ENCODE data around the gene ADPRM. TPM values are rescaled to one million over a fixed set of nuclear protein-coding genes. Genes with fewer than 3 reads are reported as not detected.

Gene ADPRM
- 7.6 and 7.9 TPM in 2 replicates for total RNA-seq
- 7.2 and 7.4 TPM in 2 replicates for polyA plus RNA-seq
- polyA plus RNA-seq (2011; cell fraction: cytosol; rRNA removed) = 9.0 and 9.9 TPM in 2 replicates
- 3.4 and 4.3 TPM in 2 replicates for polyA plus RNA-seq (2011; cell fraction: nucleus; rRNA removed)
- 12.9 and 14.0 TPM in 2 replicates for polyA plus RNA-seq (2012)
- polyA minus RNA-seq = 7.7 and 10.9 TPM in 2 replicates
- 2.2 TPM for polyA minus RNA-seq (2011; cell fraction: cytosol; rRNA and poly(A)+ RNA removed)
- polyA minus RNA-seq (2011; cell fraction: nucleus; rRNA and poly(A)+ RNA removed) = 5.0 and 5.8 TPM in 2 replicates
- percentile 76 among the genes with signal in this experiment for Bru-seq, nascent RNA
- BruChase-seq, experiment 1, labeled RNA remaining after a 6-hour chase = percentile 51 among the genes with signal in this experiment
- BruChase-seq, experiment 2, labeled RNA remaining after a 2-hour chase = percentile 55 among the genes with signal in this experiment
- long read RNA-seq, transcript ADPRM-201 (4 exons, 1,209 nt) = major isoform, 18 of 37 reads
- long read RNA-seq, partial matches to known transcripts = 12 of 37 reads
- long read RNA-seq, other reads (novel, unspliced or antisense) = 1 of 37 reads

DNA sequence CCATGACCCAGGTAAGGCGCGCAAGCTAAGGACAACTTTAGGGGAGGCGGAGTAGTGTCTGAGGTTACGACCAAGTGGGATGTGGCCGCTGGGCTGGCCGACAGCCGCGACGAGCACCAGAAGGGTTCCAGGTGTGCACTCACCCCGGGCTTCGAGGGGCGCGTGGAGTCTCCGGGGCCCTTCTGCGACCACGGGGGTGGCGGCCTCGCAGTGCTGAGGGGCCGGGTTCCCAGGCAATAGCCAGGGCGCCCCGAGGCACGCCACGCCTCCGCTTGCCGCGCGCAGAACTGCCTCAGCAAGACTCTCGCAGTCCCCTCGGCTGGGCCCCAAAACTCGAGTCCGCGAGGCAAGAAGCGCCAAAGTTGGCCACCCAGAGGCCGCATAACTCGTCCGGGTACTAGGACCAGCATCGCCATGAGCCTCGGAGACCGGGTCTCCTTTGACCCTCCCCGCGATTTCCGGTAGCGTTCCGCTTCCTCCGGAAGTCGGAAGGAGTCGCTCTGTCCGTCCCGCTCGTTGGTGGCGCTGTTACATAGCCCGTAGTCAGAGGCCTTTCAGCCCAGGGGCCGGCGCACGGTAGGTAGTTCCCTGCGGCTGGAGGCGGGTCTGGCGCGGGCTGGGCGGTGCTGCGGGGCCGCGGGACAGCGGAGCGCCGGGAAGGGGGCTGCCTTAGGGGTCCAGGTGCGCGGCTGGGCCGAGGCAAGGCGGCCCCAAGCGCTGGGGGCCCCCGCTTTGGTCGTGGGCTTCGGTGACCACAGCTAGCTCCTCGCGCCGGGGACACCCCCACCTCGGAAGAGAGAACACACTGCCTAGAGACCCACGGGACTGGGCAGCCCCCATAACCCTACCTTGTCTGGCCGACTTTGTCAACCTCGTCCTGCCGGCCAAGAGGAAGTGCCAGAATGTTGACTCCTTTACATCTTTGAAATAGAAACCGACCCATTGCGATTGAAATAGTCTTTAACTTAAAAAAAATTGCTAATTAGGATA is at the start of gene ADPRM, which contains the start of gene SCO1:
Gene ADPRM, plus strand, starts transcription at position 503 of the 990 bp plus-strand sequence. CDS start 7,333 bp downstream, outside the sequence.
Gene SCO1, minus strand, starts transcription at position 442 of the 990 bp plus-strand sequence. Its CDS starts 26 bp downstream, at position 416.
- intact Hi-C loops (cut with micrococcal nuclease) (loop anchor here (1.0 kb wide), 1 partner anchor 32 kb away; no protein-coding TSS in a partner anchor), dilution Hi-C loops (cut with MboI; ENCODE audit: extremely low pct_ligation_motif_present, low sequenced_read_pairs) (no loop called here)
- Histone ChIP-seq H3K9me3 (replicated peaks; ENCODE audit: control insufficient read depth, insufficient read depth, low read length) (no peaks in the 10 kb centered on the region), H3K4me1 (ENCODE audit: control insufficient read depth, extremely low read depth, insufficient read depth, low read length) (peaks cover 20% of the 10 kb centered on the region), H3K9ac (replicated peaks; ENCODE audit: extremely low read depth, insufficient read depth, low read length) (peak within 1 kb of the TSS; percentile 93), H3K27ac (ENCODE audit: insufficient read depth, low read depth, low read length) (peak within 1 kb of the TSS; percentile 94), H2AFZ (ENCODE audit: low read depth, low read length) (peak within 1 kb of the TSS; percentile 92), H3K4me3 (replicated peaks in 1 of 3; ENCODE audit: insufficient read depth in 1 of 3, low read depth in 1 of 3, low read length in 3 of 3) (peak within 1 kb of the TSS; percentile 74 to 92 (median 85)), H3K9me1 (replicated peaks; ENCODE audit: control insufficient read depth, extremely low read depth, insufficient read depth, low read length) (peaks cover under 1% of the 10 kb centered on the region), H3K36me3 (ENCODE audit: control insufficient read depth in 2 of 2, extremely low read depth in 1 of 2, insufficient read depth in 2 of 2, low read length in 2 of 2) (peaks cover 2 to 13% of the 10 kb centered on the region in 2 experiments), H3K79me2 (ENCODE audit: control insufficient read depth, insufficient read depth, low read length) (peaks cover 63% of the 10 kb centered on the region), H3K27me3 (ENCODE audit: control insufficient read depth in 2 of 2, insufficient read depth in 2 of 2, low read length in 2 of 2) (no peaks in the 10 kb centered on the region), H3K4me2 (ENCODE audit: insufficient read depth, low read length) (peak within 1 kb of the TSS; percentile 99), H4K20me1 (replicated peaks; ENCODE audit: control insufficient read depth, extremely low read depth, insufficient read depth, low read length) (no peaks in the 10 kb centered on the region)
- ChIA-PET CTCF (interaction anchor here (0.8 to 2.7 kb wide), 2 partner anchors 14 to 40 kb away, joined by 3 to 10 read pairs; no protein-coding TSS in a partner anchor), POLR2A (no interaction called here)
- DNase-seq (ENCODE audit: low read depth, low spot score) (peak; percentile 93), FAIRE-seq (peak; percentile 89)
- TF ChIP-seq EZH2 (IDR thresholded peaks at IDR 0.05; ENCODE audit: borderline replicate concordance, low read depth, low read length, severe bottlenecking) (no peak), POLR2AphosphoS5 (IDR thresholded peaks at IDR 0.05; ENCODE audit: insufficient read depth, low read depth, low read length) (peak; percentile 94), MYC (IDR thresholded peaks at IDR 0.05; ENCODE audit: low read depth, low read length) (peak; percentile 10), JUN (IDR thresholded peaks at IDR 0.05; ENCODE audit: borderline replicate concordance, insufficient read depth, insufficient read length, low read depth) (no peak), GATA2 (IDR thresholded peaks at IDR 0.05; ENCODE audit: insufficient read depth, insufficient read length, low read depth, low read length) (no peak), POLR2A (IDR thresholded peaks at IDR 0.05; ENCODE audit: low read depth, low read length) (peak; percentile 85), CTCF (IDR thresholded peaks at IDR 0.05; ENCODE audit: extremely low read depth in 1 of 2, insufficient read depth in 1 of 2, low read depth in 1 of 2, low read length in 2 of 2) (peak; percentile 20 to 59)
- TF ChIP-seq, protein P1, sequence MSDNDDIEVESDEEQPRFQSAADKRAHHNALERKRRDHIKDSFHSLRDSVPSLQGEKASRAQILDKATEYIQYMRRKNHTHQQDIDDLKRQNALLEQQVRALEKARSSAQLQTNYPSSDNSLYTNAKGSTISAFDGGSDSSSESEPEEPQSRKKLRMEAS (IDR thresholded peaks at IDR 0.05; ENCODE audit: insufficient read depth, insufficient read length) = no peak
- BruUV-seq (replicated peaks) = TSS peak; percentile 50

Data from endothelial cell of umbilical vein (primary cell).